Ishikawa (cell line): ENCODE results near the gene PHLDA2.
A peak's percentile ranks its signal among the peaks of the same experiment; 100 is the strongest.

Source experiments
- CEBPB ChIP-seq: IDR thresholded peaks from 2 replicates; pipeline ENCODE4 v1.6.1; 2012
- CREB1 ChIP-seq: IDR thresholded peaks from 2 replicates; pipeline ENCODE4 v1.6.1; 2012; ENCODE audit warnings: low read depth
- EGR1 ChIP-seq: IDR thresholded peaks from 2 replicates; pipeline ENCODE4 v1.6.1; 2012
- EP300 ChIP-seq: IDR thresholded peaks from 2 replicates; pipeline ENCODE4 v1.6.1; 2012; ENCODE audit warnings: borderline replicate concordance
- FOXM1 ChIP-seq: IDR thresholded peaks from 2 replicates; pipeline ENCODE4 v1.6.1; 2012; ENCODE audit warnings: low read depth, borderline replicate concordance
- NFIC ChIP-seq: IDR thresholded peaks from 2 replicates; pipeline ENCODE4 v1.6.1; 2012
- RAD21 ChIP-seq: IDR thresholded peaks from 2 replicates; pipeline ENCODE4 v1.6.1; 2012; ENCODE audit warnings: low read depth
- TAF1 ChIP-seq: IDR thresholded peaks from 2 replicates; pipeline ENCODE4 v1.6.1; 2012; ENCODE audit warnings: low read depth, mild to moderate bottlenecking
- TCF12 ChIP-seq: IDR thresholded peaks from 2 replicates; pipeline ENCODE4 v1.6.1; 2012; ENCODE audit warnings: low read depth
- TEAD4 ChIP-seq: IDR thresholded peaks from 2 replicates; pipeline ENCODE4 v1.6.1; 2012
- YY1 ChIP-seq: IDR thresholded peaks from 2 replicates; pipeline ENCODE4 v1.6.1; 2012; ENCODE audit warnings: low read depth
- ZBTB7A ChIP-seq: IDR thresholded peaks from 2 replicates; pipeline ENCODE4 v1.6.1; 2012; ENCODE audit warnings: low read depth
- TF ChIP-seq, protein P1 (sequence below): IDR thresholded peaks from 2 replicates; pipeline ENCODE4 v1.6.1; 2012
- TF ChIP-seq, protein P2 (sequence below): IDR thresholded peaks from 2 replicates; pipeline ENCODE4 v1.6.1; 2012; ENCODE audit warnings: low read depth, mild to moderate bottlenecking
- TF ChIP-seq, protein P3 (sequence below): IDR thresholded peaks from 2 replicates; pipeline ENCODE4 v1.6.1; 2012

Gene PHLDA2

DNA sequence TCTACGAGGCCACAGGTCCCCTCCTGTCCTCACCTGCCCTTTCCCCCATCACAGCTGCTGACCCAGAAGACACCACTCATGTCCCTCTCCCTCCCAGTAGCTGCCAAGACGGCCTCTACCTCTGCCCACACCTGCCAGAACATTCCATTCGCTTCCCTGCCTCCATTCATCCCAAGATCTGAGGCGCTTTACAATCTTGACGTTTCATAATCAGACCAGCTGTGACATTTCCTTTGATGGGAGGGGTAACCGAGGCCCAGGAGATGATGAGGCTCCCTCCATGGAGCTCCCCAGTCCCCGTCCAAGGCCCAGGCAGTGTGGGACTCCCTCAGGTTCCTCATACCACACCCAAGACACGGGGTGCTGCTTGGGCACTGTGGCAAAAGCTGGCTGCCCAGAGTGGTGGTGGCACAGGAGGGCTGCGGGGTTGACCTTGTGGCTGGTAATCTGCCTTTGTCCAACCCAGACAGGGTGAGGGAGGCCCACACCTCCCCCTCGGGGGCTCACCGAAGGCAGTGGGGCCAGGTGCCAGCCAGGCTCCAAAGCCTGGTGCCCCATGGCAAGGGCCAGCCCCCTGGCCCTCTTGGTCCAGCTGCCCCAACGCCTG, 17.3 kb downstream of the PHLDA2 start:
- TF ChIP-seq CEBPB (peak; percentile 53; the same call in 1 of the 2 replicates), EGR1 (no peak; the same call in 1 of the 2 replicates), CREB1 (no peak), YY1 (no peak)
- TF ChIP-seq, protein P1, sequence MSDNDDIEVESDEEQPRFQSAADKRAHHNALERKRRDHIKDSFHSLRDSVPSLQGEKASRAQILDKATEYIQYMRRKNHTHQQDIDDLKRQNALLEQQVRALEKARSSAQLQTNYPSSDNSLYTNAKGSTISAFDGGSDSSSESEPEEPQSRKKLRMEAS, result peak; percentile 6; the same call in 1 of the 2 replicates

DNA sequence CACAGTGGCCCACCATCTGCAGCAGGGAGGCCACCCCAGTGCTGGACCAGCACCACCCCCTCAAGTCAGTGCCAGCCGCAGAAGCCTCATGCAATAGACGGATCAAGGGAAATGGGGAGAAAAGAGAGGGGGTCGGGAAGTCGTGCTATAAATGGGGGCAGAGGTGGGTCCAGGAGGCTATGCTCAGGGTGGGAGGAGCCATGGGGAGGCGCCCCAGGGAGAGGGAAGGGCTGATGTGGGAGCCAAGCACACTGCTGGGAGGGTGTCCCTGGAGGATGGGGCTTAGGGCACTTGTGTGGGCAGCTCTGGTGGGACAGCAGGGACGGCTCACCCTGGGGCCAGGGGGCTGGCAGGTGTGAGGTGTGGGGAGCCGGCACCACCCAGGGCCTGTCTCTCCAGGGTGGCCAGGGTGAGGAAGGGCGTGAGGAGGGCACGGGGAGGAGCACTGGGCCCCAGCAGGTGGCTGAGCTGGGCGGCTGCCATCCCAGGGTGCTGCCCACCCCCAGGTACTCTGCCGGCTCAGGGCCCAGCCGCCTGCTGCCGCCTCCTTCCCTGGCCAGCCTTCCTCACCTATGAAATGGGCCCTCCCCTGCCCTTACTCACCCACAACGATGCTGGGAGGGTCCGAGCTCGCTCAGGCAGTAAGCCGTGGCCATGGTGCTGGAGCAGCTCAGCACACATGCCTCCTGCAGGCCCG, 18.0 kb downstream of the PHLDA2 start:
- TF ChIP-seq TEAD4, result no peak
- TF ChIP-seq, protein P1, result peak; percentile 90
- TF ChIP-seq, protein P2, sequence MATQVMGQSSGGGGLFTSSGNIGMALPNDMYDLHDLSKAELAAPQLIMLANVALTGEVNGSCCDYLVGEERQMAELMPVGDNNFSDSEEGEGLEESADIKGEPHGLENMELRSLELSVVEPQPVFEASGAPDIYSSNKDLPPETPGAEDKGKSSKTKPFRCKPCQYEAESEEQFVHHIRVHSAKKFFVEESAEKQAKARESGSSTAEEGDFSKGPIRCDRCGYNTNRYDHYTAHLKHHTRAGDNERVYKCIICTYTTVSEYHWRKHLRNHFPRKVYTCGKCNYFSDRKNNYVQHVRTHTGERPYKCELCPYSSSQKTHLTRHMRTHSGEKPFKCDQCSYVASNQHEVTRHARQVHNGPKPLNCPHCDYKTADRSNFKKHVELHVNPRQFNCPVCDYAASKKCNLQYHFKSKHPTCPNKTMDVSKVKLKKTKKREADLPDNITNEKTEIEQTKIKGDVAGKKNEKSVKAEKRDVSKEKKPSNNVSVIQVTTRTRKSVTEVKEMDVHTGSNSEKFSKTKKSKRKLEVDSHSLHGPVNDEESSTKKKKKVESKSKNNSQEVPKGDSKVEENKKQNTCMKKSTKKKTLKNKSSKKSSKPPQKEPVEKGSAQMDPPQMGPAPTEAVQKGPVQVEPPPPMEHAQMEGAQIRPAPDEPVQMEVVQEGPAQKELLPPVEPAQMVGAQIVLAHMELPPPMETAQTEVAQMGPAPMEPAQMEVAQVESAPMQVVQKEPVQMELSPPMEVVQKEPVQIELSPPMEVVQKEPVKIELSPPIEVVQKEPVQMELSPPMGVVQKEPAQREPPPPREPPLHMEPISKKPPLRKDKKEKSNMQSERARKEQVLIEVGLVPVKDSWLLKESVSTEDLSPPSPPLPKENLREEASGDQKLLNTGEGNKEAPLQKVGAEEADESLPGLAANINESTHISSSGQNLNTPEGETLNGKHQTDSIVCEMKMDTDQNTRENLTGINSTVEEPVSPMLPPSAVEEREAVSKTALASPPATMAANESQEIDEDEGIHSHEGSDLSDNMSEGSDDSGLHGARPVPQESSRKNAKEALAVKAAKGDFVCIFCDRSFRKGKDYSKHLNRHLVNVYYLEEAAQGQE, result peak; percentile 65
- TF ChIP-seq CEBPB, result no peak
- TF ChIP-seq, protein P3, sequence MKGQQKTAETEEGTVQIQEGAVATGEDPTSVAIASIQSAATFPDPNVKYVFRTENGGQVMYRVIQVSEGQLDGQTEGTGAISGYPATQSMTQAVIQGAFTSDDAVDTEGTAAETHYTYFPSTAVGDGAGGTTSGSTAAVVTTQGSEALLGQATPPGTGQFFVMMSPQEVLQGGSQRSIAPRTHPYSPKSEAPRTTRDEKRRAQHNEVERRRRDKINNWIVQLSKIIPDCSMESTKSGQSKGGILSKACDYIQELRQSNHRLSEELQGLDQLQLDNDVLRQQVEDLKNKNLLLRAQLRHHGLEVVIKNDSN, result no peak
- TF ChIP-seq YY1, result 0 out of 2 replicates have a peak, but pooled peaks have one; percentile 9
- TF ChIP-seq NFIC, result peak; percentile 73
- peak; percentile 78 for TF ChIP-seq TCF12
- no peak for TF ChIP-seq FOXM1
- TF ChIP-seq CREB1, result no peak
- no peak for TF ChIP-seq ZBTB7A
- peak; percentile 1; the same call in 1 of the 2 replicates for TF ChIP-seq RAD21
- TF ChIP-seq EGR1, result peak; percentile 34; the same call in 1 of the 2 replicates
- TF ChIP-seq EP300, result no peak; the same call in 1 of the 2 replicates
- no peak for TF ChIP-seq TAF1

DNA sequence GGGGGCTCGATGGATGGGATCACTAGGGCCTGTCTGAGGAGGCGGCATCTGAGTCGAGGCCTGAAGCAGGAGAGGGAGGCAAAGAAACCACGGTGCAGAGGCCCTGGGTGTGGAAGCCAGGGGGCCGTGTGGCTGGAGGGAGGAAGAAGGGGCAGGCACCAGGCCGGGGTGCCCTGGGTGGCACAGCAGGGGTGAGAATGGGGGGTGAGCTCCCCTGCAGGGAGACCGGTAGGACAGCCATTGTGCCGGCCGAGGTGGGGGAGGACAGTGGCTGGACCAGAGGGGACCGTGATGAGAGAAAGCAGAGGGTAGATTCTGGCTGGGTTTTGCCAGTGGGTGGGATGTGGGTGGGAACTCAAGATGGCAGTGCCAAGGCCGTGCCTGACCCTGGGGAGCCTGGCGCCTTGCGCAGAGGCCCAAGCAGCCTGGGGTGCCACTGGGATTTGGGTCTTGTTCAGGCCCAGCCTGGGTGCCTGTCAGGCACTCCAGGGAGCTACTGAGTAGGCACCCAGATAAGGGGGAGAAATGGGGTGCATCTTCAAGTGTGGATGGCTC, 18.7 kb downstream of the PHLDA2 start:
- TF ChIP-seq NFIC (peak; percentile 24; the same call in 1 of the 2 replicates), CEBPB (no peak), EP300 (peak; percentile 54; the same call in 1 of the 2 replicates)

DNA sequence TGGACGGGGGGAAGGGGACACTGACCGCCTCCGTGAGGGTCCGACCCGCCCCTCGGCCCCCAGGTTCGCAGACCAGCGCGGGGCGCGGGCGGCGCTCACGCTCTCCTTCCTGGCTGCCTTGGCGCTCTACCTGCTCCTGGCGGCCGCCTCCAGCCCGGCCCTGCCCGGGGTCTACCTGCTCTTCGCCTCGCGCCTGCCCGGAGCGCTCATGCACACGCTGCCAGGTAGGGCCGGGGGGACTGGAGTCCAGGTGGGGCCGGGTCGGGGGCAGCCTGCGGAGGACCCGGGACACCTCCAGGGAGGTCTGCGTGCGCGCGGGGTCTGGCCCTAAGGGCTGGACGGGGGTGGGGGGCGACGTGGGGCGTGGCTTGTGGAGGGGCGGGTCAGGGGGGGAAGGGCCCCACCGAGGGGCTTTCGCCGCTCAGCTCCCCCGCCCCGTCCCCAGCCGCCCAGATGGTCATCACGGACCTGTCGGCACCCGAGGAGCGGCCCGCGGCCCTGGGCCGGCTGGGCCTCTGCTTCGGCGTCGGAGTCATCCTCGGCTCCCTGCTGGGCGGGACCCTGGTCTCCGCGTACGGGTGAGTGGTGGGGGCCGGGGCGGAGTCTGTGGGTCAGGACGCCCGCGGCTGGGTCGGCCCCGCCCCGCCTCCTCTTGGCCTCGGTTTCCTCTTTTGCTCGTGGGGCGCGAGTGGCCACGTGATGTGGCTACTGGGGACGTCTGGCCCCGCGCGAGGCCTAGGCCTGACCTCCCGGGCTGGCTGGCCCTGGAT, 19.9 kb downstream of the PHLDA2 start:
- TF ChIP-seq TAF1 (0 out of 2 replicates have a peak, but pooled peaks have one; percentile 12), CREB1 (no peak)

DNA sequence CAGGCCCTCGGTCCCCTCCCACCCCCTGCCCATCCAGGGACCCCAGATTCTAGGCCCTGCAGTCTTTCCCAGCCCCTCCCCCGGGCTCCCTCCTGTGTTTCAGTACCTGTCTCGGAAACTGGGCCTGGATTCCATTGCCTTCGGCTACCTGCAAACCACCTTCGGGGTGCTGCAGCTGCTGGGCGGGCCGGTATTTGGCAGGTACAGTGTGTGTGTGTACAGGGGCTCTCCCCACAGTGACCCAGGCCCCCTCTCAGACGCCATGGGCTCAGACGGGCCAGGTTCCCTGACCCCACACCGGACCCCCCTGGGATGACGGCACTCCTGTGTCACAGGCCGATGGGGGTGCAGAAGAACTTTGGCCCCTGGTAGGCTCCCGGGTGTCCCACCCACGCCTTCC, 21.1 kb downstream of the PHLDA2 start:
- TF ChIP-seq YY1 (no peak), EGR1 (no peak), ZBTB7A (no peak), FOXM1 (no peak), RAD21 (no peak), TAF1 (no peak), NFIC (no peak), EP300 (no peak), TEAD4 (no peak), CREB1 (no peak), CEBPB (no peak), TCF12 (no peak)
- TF ChIP-seq, protein P2, result no peak
- TF ChIP-seq, protein P1, result no peak
- TF ChIP-seq, protein P3, result no peak
